T1000 (cell line): ENCODE measurements around the gene NDUFV3.
A peak's percentile ranks its signal among the peaks of the same experiment; 100 is the strongest.
"Not testable (repeated sequence)": the region's sequence is repeated elsewhere in the genome, so short reads cannot be mapped to it uniquely, and the experiment has no call there.

Source experiments
- DNase-seq: peaks from one replicate; lab custom pipeline; 2025; ENCODE audit warnings: mixed read lengths; lab: John Stamatoyannopoulos, UW

The NDUFV3 gene

DNA sequence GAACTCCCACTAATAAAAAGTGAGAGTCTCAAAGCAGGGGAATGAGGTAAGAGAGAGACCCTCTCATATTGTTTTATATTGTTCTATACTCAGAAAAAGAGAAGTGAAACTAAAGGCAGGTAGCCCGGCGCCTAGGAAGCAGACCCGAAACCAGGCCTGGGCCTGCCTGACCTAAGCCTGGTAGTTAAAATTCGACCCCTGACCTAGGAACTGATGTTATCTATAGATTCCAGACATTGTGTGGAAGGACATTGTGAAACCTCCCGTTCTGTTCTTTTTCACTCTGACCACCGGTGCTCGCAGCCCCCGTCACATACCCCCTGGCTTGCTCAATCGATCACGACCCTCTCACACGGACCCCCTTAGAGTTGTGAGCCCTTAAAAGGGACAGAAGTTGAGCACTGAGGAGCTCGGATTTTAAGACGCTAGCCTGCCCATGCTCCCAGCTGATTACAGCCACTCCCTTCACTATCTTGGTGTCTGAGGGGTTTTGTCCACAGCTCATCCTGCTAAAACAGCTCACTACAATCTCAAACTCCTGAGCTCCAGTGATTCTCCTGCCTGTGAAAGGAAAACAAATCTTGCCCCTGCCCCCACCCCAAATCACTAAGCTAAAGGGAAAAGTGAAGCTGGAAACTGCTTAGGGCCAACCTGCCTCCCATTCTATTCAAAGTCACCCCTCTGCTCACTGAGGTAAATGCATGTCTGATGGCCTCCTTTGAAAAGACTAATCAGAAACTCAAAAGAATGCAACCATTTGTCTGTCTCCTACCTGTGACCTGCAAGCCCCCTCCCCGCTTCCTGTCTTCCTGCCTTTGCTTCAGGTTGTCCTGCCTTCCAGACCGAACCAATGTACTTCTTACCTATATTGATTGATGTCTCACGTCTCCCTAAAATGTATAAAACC is 44.2 kb downstream of the NDUFV3 start:
- not testable (repeated sequence) for DNase-seq

DNA sequence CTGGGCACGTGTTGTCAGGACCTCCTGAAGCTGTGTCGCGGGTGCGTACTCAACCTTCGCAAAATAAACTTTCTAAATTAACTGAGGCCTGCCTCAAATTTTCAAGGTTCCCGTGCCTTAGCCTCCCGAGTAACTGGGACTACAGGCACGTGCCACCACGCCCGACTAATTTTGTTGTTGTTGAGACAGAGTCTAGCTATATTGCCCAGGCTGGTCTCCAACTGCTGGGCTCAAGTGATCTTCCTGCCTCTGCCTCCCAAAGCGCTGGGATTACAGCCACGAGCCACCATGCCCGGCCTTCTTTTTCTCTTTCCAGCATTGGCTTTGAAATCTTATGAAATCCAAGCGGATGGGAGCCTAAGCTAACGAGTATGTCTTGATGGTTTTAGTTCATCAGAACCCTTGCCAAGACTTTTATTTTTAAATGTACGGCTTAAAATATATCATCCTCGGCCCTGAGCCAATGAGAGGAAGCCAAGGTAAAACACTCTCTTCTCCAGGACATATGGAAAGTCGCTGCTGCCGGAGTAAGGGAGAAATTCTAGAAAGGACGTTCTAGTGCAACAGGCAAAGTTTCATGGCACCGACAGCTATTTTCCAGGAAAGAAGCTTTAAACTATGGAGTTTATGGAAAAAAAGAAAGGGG is 45.0 kb downstream of the NDUFV3 start:
- DNase-seq: no peak

DNA sequence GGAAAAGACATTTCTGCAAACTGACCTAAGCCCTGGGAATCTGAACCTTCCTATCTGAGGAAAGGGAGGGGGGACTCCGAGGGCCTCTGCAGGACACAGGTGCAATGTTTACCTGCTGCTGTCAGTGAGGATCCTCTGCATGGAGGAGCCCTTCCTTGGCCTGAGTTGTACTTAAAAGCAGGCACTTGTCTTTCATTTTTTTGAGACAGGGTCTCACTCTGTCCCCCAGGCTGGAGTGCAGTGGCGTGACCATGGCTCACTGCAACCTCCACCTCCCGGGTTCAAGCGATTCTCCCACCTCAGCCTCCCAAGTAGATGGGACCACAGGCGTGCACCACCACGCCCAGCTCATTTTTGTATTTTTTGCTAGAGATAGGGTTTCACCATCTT is 45.5 kb downstream of the NDUFV3 start:
- DNase-seq: not testable (repeated sequence)

DNA sequence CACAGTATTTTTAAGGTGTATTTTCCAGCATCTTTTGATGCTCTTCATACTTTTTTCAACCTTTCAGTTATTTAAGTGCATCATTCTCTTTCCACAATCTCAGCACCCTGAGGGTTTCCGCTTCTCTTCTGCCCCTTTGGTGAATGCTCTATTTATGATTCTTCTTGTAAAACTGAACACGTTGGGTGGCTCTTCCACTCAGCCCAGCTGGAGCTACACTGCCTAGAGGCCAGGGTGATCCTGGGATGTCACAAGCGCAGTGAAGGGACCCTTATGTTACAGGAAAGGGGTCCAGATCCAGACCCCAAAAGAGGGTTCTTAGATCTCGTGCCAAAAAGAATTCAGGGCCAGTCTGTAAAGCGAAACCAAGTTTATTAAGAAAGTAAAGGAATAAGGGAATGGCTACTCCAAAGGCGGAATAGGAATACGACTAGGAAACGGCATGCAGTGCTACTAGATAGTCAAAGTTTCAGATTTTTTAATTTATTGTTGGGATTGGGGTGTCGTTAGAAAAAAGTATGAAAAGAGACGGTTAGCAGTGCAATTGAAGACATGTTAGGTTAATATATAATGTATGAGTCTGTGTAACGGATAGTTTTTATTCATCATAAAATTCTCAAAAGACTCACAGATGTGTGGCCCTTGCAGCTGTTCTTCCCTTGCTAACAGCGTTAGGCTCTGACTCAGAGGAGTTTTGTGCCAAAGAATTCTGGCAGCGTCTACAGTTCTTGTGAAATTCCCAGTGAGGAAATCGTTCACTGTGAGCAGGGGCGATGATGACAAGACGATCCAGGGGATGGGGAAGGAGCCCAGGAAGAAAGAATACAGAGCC is 46.7 kb downstream of the NDUFV3 start:
- peak; percentile 63 for DNase-seq

DNA sequence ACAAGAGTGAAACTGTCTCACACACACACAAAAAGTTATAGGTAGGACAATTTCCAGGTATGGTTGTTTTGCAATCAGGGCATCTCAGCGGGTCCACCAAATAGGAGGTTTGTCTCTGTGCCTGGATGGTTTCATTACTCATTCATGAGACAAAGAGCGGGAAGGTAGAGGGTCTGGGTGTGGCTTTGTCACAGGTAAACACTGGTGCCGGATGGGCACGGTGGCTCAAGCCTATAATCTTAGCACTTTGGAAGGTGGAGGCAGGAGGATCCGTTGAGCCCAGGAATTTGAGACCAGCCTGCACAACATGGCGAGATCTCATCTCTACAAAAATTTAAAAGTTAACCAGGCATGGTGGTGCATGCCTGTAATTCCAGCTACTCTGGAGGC is 48.6 kb downstream of the NDUFV3 start:
- no peak for DNase-seq

DNA sequence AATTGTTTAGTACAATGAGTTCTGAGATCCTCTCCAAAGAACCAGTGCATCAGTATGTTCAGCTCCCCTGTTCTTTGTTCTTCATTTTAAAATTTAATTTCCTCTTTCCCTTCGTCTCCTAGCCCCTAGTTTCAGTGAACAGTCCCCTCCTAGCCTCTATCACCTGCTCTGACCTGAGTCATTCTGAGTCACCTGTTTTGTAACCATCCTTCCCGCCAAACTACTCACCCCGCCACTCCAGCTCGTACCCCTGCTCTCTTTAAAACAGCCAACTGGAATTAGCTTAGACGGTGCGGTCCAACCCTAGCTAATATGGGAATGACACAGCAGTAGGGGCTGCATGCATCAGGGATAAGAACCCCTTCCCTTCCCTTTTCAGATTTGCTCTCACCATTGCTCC is 49.1 kb downstream of the NDUFV3 start:
- no peak for DNase-seq

DNA sequence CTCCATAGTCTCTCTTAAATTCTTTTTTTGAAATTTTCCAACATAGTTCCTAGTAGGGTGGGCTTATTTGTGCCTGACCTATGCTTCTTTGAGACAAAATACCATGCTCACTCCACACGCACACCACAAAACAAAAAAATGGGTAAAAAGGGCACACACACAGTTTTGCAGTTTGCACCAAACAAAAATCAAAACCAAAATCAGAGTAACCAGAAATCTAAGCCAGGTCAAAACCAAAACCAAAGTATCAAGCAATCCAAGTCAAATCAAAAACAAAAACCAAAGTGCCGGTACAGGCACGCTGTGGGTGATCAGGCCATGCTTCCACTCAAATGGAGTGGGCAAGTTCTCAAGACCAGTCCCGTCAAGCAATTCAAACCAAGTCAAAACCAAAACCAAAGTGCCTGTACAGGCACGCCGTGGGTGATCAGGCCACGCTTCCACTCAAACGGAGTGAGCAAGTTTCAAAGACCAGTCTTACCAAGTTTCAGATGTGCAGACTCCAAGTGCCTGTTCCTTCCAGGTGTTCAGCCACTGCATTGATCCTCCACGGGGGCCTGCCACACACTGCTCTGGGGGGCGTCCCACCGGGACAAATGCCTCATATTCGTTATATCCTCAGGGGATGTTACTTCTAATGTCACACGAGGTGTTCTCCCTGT is 56.1 kb downstream of the NDUFV3 start:
- DNase-seq: not testable (repeated sequence)

- not testable (repeated sequence) for DNase-seq
These were observed 58.1 kb downstream of the NDUFV3 start for GRCh38 chr21:42951193-42951592.

DNA sequence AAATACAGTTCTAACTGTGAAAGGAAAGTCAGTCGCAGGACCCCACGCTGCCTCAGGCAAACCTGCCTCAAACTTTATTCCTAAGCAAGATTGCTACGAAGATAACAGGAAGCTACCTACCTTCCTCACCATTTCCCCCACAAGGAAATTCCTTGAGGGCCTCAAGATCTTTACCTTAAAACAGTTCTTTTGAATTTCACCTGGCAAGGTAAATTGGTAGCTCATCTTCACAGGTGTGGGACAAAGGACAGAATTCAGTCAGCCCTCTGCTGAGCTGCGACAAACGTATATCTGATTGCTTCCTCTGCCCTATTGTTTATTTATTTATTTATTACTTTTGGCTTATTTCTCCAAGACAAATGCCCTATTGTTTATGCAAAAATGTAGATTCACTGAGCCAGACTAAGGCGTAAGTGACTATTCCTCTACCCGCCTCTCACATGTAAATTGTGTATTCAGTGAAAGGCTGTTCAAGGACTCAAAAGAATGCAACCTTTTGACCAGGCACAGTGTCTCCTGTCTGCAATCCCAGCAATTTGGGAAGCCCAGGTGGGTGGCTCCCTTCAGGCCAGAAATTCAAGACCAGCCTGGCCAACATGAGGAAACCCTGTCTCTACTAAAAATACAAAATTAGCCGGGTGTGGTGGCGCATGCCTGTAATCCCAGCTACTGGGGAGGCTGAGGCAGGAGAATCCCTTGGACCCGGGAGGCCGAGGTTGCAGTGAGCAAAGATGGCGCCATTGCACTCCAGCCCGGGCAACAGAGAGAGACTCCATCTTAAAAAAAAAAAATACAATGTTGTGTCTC is 63.9 kb downstream of the NDUFV3 start:
- peak; percentile 13 for DNase-seq

DNA sequence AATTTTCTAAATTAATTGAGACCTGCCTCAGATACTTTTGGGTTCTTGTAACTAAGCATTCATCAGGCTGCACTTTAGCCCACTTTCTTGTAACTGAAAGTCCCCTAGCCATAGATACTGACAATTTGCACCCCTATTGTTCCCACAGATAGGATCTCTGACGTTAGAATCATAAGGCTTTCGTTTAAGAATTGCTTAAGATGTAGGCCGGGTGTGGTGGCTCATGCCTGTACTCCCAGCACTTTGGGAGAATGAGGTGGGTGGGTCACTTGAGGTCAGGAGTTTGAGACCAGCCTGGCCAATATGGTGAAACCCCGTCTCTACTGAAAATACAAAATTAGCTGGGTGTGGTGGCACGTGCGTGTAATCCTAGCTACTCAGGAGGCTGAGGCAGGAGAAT is 65.0 kb downstream of the NDUFV3 start:
- not testable (repeated sequence) for DNase-seq

DNA sequence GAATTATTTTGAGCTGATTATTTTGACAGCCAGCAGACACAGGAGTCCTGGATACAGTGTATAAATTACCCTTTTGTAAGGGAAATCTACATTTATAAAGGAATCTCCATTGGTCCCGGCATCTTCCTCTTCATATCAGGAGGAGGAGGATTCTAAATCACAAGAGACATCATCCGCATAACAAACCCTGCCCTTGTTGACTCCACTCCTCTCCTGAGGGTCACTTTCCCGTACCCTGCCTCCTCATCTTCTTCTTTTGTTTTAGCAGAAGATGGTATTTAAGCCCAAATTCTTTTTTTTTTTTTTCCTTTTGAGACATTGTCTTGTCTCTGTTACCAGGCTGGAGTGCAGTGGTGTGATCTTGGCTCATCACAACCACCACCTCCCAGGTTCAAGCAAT is 66.6 kb downstream of the NDUFV3 start:
- DNase-seq: no peak

DNA sequence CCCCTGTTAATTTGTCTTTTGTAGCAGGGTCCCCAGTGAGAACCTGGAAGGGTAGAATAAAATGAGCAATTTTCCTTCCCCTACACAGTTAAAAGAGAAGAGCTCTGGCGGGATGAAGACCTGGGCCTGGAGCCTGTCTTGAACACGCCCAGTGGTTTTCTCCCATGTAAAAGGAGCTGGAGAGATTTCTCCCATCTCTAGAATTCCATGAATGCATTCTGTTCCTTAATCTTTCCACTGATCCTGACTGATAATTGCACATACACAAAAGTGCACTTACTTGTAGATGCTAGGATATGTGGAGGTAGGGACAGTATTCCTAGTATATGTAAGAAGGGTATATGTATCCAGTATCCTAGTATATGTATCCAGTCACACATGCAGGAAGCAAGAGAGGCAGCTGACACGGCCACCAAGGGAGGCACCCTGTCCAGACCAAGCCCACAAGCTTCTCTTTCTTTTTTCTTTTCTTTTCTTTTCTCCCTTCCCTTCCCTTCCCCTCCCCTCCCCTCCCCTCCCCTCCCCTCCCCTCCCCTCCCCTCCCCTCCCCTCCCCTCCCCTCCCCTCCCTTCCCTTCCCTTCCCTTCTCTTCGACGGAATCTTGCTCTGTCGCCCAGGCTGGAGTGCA is 69.4 kb downstream of the NDUFV3 start:
- no peak for DNase-seq
